Fibroblast of the aortic adventitia (primary cell): ENCODE measurements around the gene LRRC61. TPM values are rescaled to one million over a fixed set of nuclear protein-coding genes. Genes with fewer than 3 reads are reported as not detected.

Experiments
- DNase-seq: peaks from one replicate; pipeline ENCODE4 v3.0.0-alpha.2; 2010; ENCODE audit warnings: low read depth
- H3K4me3 ChIP-seq: 2 replicates; pipeline ENCODE4 v1.5.1; 2011; ENCODE audit warnings: low read depth, mild to moderate bottlenecking, control low read depth, low read length, moderate library complexity
- total RNA-seq: library from RNA; depleted of rRNA; stranded (reverse); fragments of >200 nt; gene quantifications from 2 replicates; pipeline ENCODE4 v1.2.3, GENCODE V29; 2012; ENCODE audit warnings: low replicate concordance
- TF ChIP-seq, protein P1 (sequence below): IDR thresholded peaks from 2 replicates; pipeline ENCODE4 v1.5.1; 2011; ENCODE audit warnings: mild to moderate bottlenecking, low read length, control low read depth, inconsistent platforms; ENCODE audit not compliant: insufficient read depth

The LRRC61 gene
- total RNA-seq, 1 donor, result 0.09 TPM

DNA sequence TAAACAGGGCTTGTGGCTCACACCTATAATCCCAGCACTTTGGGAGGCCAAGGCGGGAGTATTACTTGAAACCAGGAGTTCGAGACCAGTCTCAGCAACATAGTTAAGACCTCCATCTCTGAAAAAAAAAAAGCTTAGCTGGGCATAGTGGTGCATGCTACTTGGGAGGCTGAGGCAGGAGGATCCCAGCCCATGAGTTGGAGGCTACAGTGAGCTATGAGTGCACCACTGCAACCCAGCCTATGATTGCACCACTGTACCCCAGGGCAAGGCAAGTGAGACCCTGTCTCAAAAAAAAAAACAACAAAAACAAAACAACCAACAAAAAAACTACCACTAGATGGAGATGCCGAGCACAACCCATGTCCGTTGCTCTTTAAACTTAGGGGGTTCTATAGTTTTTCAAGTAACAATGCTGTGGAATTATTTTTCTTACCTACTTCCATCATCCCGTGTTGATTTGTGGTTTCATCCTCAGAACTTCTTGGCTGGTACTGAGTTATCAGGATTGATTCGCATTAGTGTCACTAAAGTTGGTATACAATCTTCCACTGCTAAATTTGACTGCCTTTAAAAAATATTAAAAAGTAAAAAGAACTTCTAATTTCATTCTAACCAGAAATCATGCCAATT lies 33.2 kb downstream of the LRRC61 start:
- TF ChIP-seq, protein P1, sequence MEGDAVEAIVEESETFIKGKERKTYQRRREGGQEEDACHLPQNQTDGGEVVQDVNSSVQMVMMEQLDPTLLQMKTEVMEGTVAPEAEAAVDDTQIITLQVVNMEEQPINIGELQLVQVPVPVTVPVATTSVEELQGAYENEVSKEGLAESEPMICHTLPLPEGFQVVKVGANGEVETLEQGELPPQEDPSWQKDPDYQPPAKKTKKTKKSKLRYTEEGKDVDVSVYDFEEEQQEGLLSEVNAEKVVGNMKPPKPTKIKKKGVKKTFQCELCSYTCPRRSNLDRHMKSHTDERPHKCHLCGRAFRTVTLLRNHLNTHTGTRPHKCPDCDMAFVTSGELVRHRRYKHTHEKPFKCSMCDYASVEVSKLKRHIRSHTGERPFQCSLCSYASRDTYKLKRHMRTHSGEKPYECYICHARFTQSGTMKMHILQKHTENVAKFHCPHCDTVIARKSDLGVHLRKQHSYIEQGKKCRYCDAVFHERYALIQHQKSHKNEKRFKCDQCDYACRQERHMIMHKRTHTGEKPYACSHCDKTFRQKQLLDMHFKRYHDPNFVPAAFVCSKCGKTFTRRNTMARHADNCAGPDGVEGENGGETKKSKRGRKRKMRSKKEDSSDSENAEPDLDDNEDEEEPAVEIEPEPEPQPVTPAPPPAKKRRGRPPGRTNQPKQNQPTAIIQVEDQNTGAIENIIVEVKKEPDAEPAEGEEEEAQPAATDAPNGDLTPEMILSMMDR, result peak; percentile 76
- no peak overlapping the region for H3K4me3 ChIP-seq
- peak; percentile 59 for DNase-seq

DNA sequence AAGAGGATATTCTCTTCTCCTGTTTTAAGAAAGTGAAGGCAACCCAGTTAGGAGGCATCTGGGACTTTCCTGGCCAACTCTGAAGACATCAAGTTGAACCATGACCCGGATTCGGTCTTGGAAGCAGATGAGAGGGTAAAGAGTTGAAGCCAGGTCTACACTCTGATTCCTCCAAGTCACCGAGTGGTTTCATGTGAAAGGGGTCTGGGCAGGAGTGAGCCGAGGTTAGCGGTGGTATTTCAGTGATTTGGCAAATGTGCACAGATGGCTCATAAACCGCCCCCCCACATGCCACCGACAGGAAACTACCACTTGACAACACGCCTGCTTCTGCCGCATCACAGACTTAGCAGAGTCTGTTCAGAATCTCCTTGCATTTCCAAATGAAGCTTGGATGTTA lies 34.1 kb downstream of the LRRC61 start:
- DNase-seq, result no peak
- no peak overlapping the region for H3K4me3 ChIP-seq
- TF ChIP-seq, protein P1, result no peak

DNA sequence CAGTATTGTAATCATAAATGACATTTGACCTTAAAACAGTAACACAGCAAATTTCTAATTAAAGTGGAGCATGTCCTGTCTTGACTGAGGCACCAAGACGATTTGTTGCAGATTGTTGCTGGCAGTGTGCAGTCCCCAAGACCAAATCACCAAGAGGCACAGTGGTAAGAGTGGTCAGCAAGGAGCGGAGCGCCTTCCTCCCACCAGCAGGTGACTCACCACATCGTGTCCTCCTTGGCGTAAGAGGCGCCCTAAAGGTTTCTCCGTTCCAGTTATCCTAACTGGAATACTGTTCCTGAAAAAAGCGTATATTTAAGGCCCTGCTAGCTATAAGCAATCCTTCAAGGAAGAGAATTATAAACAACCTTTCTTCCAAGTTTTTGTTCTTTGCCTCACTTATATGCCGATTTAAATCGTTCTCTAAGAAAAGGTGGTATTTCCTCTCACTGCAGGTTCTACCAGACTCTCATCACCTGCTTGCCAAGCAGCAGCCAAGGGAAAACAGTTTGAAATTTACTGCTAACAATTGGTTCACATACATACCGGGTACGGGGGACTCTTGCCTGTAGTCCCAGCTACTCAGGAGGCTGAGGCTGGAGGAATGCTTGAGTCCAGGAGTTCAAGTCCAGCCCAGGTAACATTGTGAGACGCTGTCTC lies 34.7 kb downstream of the LRRC61 start:
- no peak for DNase-seq
- no peak overlapping the region for H3K4me3 ChIP-seq
- TF ChIP-seq, protein P1, result no peak

DNA sequence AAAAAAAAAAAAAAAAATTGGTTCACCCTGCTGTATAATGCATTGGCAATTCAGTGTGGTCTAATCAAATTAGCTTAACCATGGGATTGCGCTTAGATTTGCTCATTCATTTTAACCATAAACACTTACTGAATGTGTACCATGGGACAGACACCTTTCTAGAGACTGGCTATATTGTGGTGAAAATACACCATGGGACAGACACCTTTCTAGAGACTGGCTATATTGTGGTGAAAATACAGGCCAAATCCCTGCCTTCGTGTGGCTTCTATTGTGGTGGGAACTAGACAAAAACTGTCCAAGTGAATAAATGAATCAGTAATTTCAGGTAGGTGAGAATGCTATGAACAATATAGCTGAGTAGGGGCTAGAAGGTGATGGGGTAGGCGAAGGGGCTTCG lies 35.3 kb downstream of the LRRC61 start:
- H3K4me3 ChIP-seq, result no peak overlapping the region
- TF ChIP-seq, protein P1, result no peak
- DNase-seq, result no peak

DNA sequence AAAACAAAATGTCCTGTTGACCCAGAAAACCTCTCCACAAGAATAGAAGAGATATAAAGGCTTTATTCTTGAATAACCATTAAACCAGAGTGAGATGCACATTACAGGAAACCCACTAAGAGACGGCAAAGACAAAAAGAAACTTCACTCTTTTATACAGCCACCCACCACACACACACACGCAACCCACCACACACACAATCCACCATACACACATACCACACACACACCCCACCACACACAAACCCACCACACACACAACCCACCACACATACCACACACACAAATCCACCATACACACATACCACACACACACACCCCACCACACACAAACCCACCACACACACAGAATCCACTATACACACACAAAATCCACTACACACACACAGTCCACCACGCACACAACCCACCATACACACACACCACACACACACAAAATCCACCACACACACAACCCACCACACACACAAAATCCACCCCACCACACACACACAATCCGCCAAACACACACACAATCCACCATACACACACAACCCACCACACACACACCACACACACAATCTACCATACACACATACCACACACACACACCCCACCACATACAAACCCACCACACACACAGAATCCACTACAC lies 36.0 kb downstream of the LRRC61 start:
- TF ChIP-seq, protein P1, result no peak
- no peak for DNase-seq
- no peak overlapping the region for H3K4me3 ChIP-seq

DNA sequence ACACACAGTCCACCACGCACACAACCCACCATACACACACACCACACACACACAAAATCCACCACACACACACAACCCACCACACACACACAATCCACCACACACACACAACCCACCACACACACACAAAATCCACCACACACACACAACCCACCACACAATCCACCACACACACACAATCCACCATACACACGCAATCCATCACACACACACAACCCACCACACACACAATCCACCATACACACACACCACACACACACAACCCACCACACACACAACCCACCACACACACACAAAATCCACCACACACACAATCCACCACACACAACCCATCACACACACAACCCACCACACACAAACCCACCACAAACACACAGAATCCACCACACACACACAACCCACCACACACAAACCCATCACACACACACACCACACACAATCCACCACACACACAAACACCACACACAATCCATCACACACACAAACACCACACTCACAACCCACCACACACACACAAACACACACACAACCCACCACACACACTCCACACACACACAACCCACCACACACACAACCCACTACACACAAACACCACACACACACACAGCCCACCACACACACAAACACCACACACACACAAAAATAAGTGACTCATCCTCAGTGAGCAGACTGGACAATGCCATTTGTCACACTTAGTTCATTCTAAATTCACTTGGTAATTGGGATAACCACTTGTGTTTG lies 36.6 kb downstream of the LRRC61 start:
- DNase-seq, result no peak
- no peak overlapping the region for H3K4me3 ChIP-seq
- TF ChIP-seq, protein P1, result no peak
